ENCODE results near the gene CCR7.

CCR7 gene

GRCh38 chr17:40517981-40518380, 47.3 kb downstream of the CCR7 start:
- H3K4me1 ChIP-seq (ENCODE audit: control insufficient read depth in 5 of 5, insufficient read depth in 5 of 5, low read length in 5 of 5) = peaks cover 2 to 15% (median 4%) of the 10 kb centered on the region in 5 donors
- no peak overlapping the region for H3K27ac ChIP-seq (ENCODE audit: low read depth, low read length)
- H3K36me3 ChIP-seq (ENCODE audit: control insufficient read depth in 5 of 5, insufficient read depth in 5 of 5, low read length in 5 of 5) = no peaks in the 10 kb centered on the region
- H3K9me3 ChIP-seq (ENCODE audit: control insufficient read depth in 5 of 5, low read length in 5 of 5) = no peaks in the 10 kb centered on the region
- no peak overlapping the region for H3K9ac ChIP-seq (ENCODE audit: low read length in 5 of 5)
- peaks cover 0 to 3% (median 0%) of the 10 kb centered on the region in 5 donors for H3K27me3 ChIP-seq (ENCODE audit: control insufficient read depth in 5 of 5, insufficient read depth in 4 of 5, low read length in 5 of 5)
- no peak overlapping the region for H3K4me3 ChIP-seq (ENCODE audit: low read depth in 1 of 5, low read length in 5 of 5)

DNA sequence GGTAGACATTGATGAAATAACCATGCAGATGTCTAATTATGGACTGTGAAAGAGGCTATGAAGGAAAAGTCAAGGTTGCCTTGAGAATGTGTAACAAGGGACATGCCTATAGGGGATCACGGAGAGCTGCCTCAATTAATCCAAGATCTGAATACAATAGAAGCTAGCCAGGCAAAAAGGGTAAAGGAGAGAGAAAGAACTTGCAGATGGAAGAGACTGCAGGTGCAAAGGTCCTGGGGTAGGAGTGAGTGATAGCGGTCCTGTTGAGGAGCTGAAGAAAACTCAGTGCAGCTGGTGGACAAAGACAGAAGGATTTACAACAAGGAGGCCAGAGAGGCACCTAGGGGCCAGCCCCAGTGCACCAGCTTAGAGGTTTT, 48.0 kb downstream of the CCR7 start:
- Histone ChIP-seq H3K27me3 (ENCODE audit: control insufficient read depth in 5 of 5, insufficient read depth in 4 of 5, low read length in 5 of 5) (peaks cover 0 to 3% (median 0%) of the 10 kb centered on the region in 5 donors), H3K36me3 (ENCODE audit: control insufficient read depth in 5 of 5, insufficient read depth in 5 of 5, low read length in 5 of 5) (no peaks in the 10 kb centered on the region), H3K9me3 (ENCODE audit: control insufficient read depth in 5 of 5, low read length in 5 of 5) (no peaks in the 10 kb centered on the region), H3K4me3 (ENCODE audit: low read depth in 1 of 5, low read length in 5 of 5) (no peak overlapping the region), H3K9ac (ENCODE audit: low read length in 5 of 5) (no peak overlapping the region), H3K4me1 (ENCODE audit: control insufficient read depth in 5 of 5, insufficient read depth in 5 of 5, low read length in 5 of 5) (peaks cover 0 to 15% (median 4%) of the 10 kb centered on the region in 5 donors), H3K27ac (ENCODE audit: low read depth, low read length) (no peak overlapping the region)

DNA sequence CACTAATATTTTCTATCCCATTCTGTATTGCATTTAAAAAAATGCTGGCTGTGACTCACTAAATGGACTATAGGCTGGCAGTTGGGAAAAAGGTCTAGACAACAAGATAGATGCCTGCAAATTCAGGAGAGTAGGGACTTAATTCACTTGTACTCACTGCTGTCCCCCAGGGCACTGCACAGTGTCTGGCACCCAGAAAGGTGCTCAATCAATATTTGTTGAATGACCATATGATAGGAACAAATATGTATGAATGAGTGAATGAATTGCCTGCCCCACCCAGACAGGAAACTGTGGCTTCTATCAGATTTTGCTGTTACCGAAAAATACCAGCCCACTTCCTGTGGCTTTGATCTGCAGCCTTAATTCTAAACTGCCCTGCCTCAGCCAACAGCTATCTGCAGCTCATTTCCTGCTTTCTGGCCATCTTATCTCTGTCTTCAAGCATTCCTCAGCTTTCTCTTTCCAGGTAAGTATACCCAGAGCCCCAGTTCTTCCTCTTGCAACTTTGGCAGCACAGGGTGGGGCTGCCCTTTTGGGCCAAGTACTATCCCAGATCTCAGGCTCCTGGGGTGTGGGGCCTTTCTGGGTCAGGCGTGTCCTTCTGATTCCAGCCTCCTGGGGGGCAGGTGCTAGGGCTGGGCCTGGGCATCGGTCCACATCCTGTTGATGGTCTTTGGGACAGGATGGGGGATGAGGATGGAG, 48.5 kb downstream of the CCR7 start:
- peaks cover 0 to 15% (median 4%) of the 10 kb centered on the region in 5 donors for H3K4me1 ChIP-seq (ENCODE audit: control insufficient read depth in 5 of 5, insufficient read depth in 5 of 5, low read length in 5 of 5)
- H3K27me3 ChIP-seq (ENCODE audit: control insufficient read depth in 5 of 5, insufficient read depth in 4 of 5, low read length in 5 of 5) = peaks cover 0 to 3% (median 0%) of the 10 kb centered on the region in 5 donors
- no peaks in the 10 kb centered on the region for H3K36me3 ChIP-seq (ENCODE audit: control insufficient read depth in 5 of 5, insufficient read depth in 5 of 5, low read length in 5 of 5)
- no peak overlapping the region for H3K9ac ChIP-seq (ENCODE audit: low read length in 5 of 5)
- no peak overlapping the region for H3K4me3 ChIP-seq (ENCODE audit: low read depth in 1 of 5, low read length in 5 of 5)
- no peak overlapping the region for H3K27ac ChIP-seq (ENCODE audit: low read depth, low read length)
- H3K9me3 ChIP-seq (ENCODE audit: control insufficient read depth in 5 of 5, low read length in 5 of 5) = no peaks in the 10 kb centered on the region

GRCh38 chr17:40515491-40516041, 49.7 kb downstream of the CCR7 start:
- H3K27ac ChIP-seq (ENCODE audit: low read depth, low read length) = no peak overlapping the region
- H3K4me3 ChIP-seq (ENCODE audit: low read depth in 1 of 5, low read length in 5 of 5) = no peak overlapping the region
- peaks cover 0 to 12% (median 4%) of the 10 kb centered on the region in 5 donors for H3K4me1 ChIP-seq (ENCODE audit: control insufficient read depth in 5 of 5, insufficient read depth in 5 of 5, low read length in 5 of 5)
- H3K9me3 ChIP-seq (ENCODE audit: control insufficient read depth in 5 of 5, low read length in 5 of 5) = no peaks in the 10 kb centered on the region
- H3K9ac ChIP-seq (ENCODE audit: low read length in 5 of 5) = no peak overlapping the region
- no peaks in the 10 kb centered on the region for H3K36me3 ChIP-seq (ENCODE audit: control insufficient read depth in 5 of 5, insufficient read depth in 5 of 5, low read length in 5 of 5)
- peaks cover 0 to 3% (median 0%) of the 10 kb centered on the region in 5 donors for H3K27me3 ChIP-seq (ENCODE audit: control insufficient read depth in 5 of 5, insufficient read depth in 4 of 5, low read length in 5 of 5)

- no peak overlapping the region for H3K27ac ChIP-seq (ENCODE audit: low read depth, low read length)
- no peak overlapping the region for H3K9ac ChIP-seq (ENCODE audit: low read length in 5 of 5)
- H3K4me1 ChIP-seq (ENCODE audit: control insufficient read depth in 5 of 5, insufficient read depth in 5 of 5, low read length in 5 of 5) = peaks cover 0 to 16% (median 4%) of the 10 kb centered on the region in 5 donors
- H3K4me3 ChIP-seq (ENCODE audit: low read depth in 1 of 5, low read length in 5 of 5) = no peak overlapping the region
- H3K9me3 ChIP-seq (ENCODE audit: control insufficient read depth in 5 of 5, low read length in 5 of 5) = no peaks in the 10 kb centered on the region
- no peaks in the 10 kb centered on the region for H3K36me3 ChIP-seq (ENCODE audit: control insufficient read depth in 5 of 5, insufficient read depth in 5 of 5, low read length in 5 of 5)
- H3K27me3 ChIP-seq (ENCODE audit: control insufficient read depth in 5 of 5, insufficient read depth in 4 of 5, low read length in 5 of 5) = peaks cover 0 to 3% (median 0%) of the 10 kb centered on the region in 5 donors
These were observed 50.3 kb downstream of the CCR7 start for GRCh38 chr17:40515011-40515410.

GRCh38 chr17:40514013-40514875, 51.0 kb downstream of the CCR7 start:
- H3K27ac ChIP-seq (ENCODE audit: low read depth, low read length) = no peak overlapping the region
- H3K4me3 ChIP-seq (ENCODE audit: low read depth in 1 of 5, low read length in 5 of 5) = no peak overlapping the region
- H3K9ac ChIP-seq (ENCODE audit: low read length in 5 of 5) = no peak overlapping the region
- H3K36me3 ChIP-seq (ENCODE audit: control insufficient read depth in 5 of 5, insufficient read depth in 5 of 5, low read length in 5 of 5) = no peaks in the 10 kb centered on the region
- peaks cover 0 to 3% (median 0%) of the 10 kb centered on the region in 5 donors for H3K27me3 ChIP-seq (ENCODE audit: control insufficient read depth in 5 of 5, insufficient read depth in 4 of 5, low read length in 5 of 5)
- peaks cover 0 to 20% (median 4%) of the 10 kb centered on the region in 5 donors for H3K4me1 ChIP-seq (ENCODE audit: control insufficient read depth in 5 of 5, insufficient read depth in 5 of 5, low read length in 5 of 5)
- H3K9me3 ChIP-seq (ENCODE audit: control insufficient read depth in 5 of 5, low read length in 5 of 5) = no peaks in the 10 kb centered on the region

DNA sequence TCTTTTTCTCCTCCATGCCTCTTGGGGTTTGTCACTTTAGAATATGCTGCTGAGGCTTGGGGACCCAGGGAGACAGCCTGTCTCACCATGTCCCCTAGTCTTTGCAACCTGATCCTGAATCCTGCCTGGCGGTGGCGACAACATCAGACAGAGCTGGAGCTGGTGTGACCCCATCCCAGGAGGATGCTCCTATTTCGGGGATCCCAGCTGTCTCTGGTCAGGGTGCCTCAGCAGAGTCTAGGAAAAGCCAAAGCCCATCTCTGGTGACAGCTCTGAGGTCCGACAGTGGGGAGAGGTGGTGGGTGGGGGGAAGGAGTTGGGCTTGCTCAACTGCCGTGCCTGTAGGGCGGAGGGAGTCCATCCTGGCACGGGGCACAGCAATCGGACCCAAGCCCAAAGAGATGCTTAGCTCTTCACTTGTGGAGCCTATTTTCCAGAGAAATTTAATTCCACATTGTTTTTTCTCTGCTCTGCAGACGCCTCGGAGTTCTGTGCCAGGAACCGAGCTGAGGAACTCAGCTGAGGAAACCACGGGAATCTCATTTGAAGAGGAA, 53.5 kb downstream of the CCR7 start:
- H3K9me3 ChIP-seq (ENCODE audit: control insufficient read depth in 5 of 5, low read length in 5 of 5) = no peaks in the 10 kb centered on the region
- H3K36me3 ChIP-seq (ENCODE audit: control insufficient read depth in 5 of 5, insufficient read depth in 5 of 5, low read length in 5 of 5) = no peaks in the 10 kb centered on the region
- no peak overlapping the region for H3K9ac ChIP-seq (ENCODE audit: low read length in 5 of 5)
- H3K4me1 ChIP-seq (ENCODE audit: control insufficient read depth in 5 of 5, insufficient read depth in 5 of 5, low read length in 5 of 5) = peaks cover 0 to 22% (median 1%) of the 10 kb centered on the region in 5 donors
- H3K27ac ChIP-seq (ENCODE audit: low read depth, low read length) = no peak overlapping the region
- H3K27me3 ChIP-seq (ENCODE audit: control insufficient read depth in 5 of 5, insufficient read depth in 4 of 5, low read length in 5 of 5) = peaks cover 0 to 3% (median 0%) of the 10 kb centered on the region in 5 donors
- no peak overlapping the region for H3K4me3 ChIP-seq (ENCODE audit: low read depth in 1 of 5, low read length in 5 of 5)

DNA sequence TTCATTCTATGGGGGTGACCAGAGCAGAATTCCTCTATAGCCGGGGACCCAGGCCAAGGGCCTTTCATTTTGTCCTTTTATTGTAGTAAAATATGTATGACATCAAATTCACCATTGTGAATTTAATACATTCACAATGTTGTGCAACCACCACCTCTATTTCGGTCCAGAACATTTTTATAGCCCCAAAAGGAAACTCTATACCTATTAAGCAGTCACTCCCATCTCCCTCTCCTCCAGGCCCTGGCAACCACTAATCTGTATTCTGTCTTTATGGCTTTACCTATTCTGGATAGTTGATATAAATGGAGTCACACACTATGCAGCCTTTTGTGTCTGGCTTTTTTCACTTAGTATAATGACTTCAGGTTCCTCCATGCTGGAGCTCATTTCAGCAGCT, 54.1 kb downstream of the CCR7 start:
- Histone ChIP-seq H3K4me3 (ENCODE audit: low read depth in 1 of 5, low read length in 5 of 5) (no peak overlapping the region), H3K27me3 (ENCODE audit: control insufficient read depth in 5 of 5, insufficient read depth in 4 of 5, low read length in 5 of 5) (peaks cover 0 to 3% (median 0%) of the 10 kb centered on the region in 5 donors), H3K9ac (ENCODE audit: low read length in 5 of 5) (no peak overlapping the region), H3K9me3 (ENCODE audit: control insufficient read depth in 5 of 5, low read length in 5 of 5) (no peaks in the 10 kb centered on the region), H3K36me3 (ENCODE audit: control insufficient read depth in 5 of 5, insufficient read depth in 5 of 5, low read length in 5 of 5) (no peaks in the 10 kb centered on the region), H3K4me1 (ENCODE audit: control insufficient read depth in 5 of 5, insufficient read depth in 5 of 5, low read length in 5 of 5) (peaks cover 0 to 17% (median 0%) of the 10 kb centered on the region in 5 donors), H3K27ac (ENCODE audit: low read depth, low read length) (no peak overlapping the region)

DNA sequence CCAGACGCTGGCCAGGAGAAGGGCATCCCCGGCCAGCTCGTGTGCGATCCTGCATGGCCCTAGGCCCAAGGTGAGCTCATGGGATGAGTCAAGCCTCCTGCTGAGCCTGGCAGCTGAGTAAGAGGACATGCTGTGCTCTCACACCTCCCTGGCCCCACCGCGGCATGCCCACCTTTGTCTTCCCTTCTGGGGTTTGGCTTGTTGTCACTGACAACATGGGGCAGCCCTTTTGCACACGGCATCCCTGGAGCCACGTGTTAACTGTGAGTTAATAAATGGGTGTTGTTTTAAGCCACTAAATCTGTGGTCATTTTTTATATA, 55.0 kb downstream of the CCR7 start:
- peaks cover 0 to 17% (median 0%) of the 10 kb centered on the region in 5 donors for H3K4me1 ChIP-seq (ENCODE audit: control insufficient read depth in 5 of 5, insufficient read depth in 5 of 5, low read length in 5 of 5)

More for the DNA sequence above, 55.0 kb downstream of the CCR7 start:
- H3K4me3 ChIP-seq (ENCODE audit: low read depth in 1 of 5, low read length in 5 of 5) = no peak overlapping the region
- H3K36me3 ChIP-seq (ENCODE audit: control insufficient read depth in 5 of 5, insufficient read depth in 5 of 5, low read length in 5 of 5) = no peaks in the 10 kb centered on the region
- H3K27ac ChIP-seq (ENCODE audit: low read depth, low read length) = no peak overlapping the region
- H3K27me3 ChIP-seq (ENCODE audit: control insufficient read depth in 5 of 5, insufficient read depth in 4 of 5, low read length in 5 of 5) = peaks cover 0 to 3% (median 0%) of the 10 kb centered on the region in 5 donors
- peaks cover 0 to under 1% (median 0%) of the 10 kb centered on the region in 5 donors for H3K9me3 ChIP-seq (ENCODE audit: control insufficient read depth in 5 of 5, low read length in 5 of 5)
- H3K9ac ChIP-seq (ENCODE audit: low read length in 5 of 5) = no peak overlapping the region

Measured in subcutaneous abdominal adipose tissue (tissue), 5 donors.